Measurements from ENCODE around the gene ITGAV.

ITGAV gene

GRCh38 chr2:186725783-186726182 is 135.9 kb downstream of the ITGAV start:
- DNase-seq, result no peak

- DNase-seq, result no peak
Observed at GRCh38 chr2:186726938-186727337, 137.1 kb downstream of the ITGAV start.

- DNase-seq, result no peak
Observed at GRCh38 chr2:186728631-186729030, 138.8 kb downstream of the ITGAV start.

All from stimulated activated CD4-positive, alpha-beta T cell treated with anti-CD3 and anti-CD28 coated beads, Interleukin-1b, Interleukin-23, amount 100 ng/mL, for 48 hours (primary cell).